Liver (tissue), 9 donors: ENCODE results near the gene TGFB1I1. TPM values are rescaled to one million over a fixed set of nuclear protein-coding genes. Genes with fewer than 3 reads are reported as not detected.
"Not testable (repeated sequence)": the region's sequence is repeated elsewhere in the genome, so short reads cannot be mapped to it uniquely, and the experiment has no call there.

Experiments used
- DNase-seq: peaks from one replicate; pipeline ENCODE4 v3.0.0-alpha.2; 2017; ENCODE audit warnings: low spot score
- H3K27ac ChIP-seq, 2 donors: one replicate each; pipeline ENCODE4 v1.7.0; 2013; ENCODE audit warnings: inconsistent platforms in 2 of 2, low read length in 2 of 2, control low read depth in 1 of 2, low read depth in 1 of 2, mild to moderate bottlenecking in 1 of 2
- H3K27me3 ChIP-seq, 4 donors: one replicate each; pipeline versions ENCODE4 v1.6.1 to v1.7.0; 2013; ENCODE audit warnings: low read length in 3 of 4, inconsistent platforms in 1 of 4, mild to moderate bottlenecking in 1 of 4, moderate library complexity in 1 of 4; ENCODE audit not compliant: control insufficient read depth in 4 of 4, insufficient read depth in 4 of 4
- H3K36me3 ChIP-seq, 4 donors: one replicate each; pipeline versions ENCODE4 v1.6.1 to v1.7.0; 2013; ENCODE audit warnings: low read length in 3 of 4, mild to moderate bottlenecking in 3 of 4, low read depth in 1 of 4, moderate library complexity in 1 of 4; ENCODE audit not compliant: control insufficient read depth in 4 of 4, insufficient read depth in 3 of 4
- H3K4me1 ChIP-seq, 4 donors: one replicate each; pipeline versions ENCODE4 v1.6.1 to v1.7.0; 2013; ENCODE audit warnings: low read length in 3 of 4, mild to moderate bottlenecking in 3 of 4, moderate library complexity in 1 of 4; ENCODE audit not compliant: control insufficient read depth in 4 of 4, insufficient read depth in 4 of 4
- H3K4me3 ChIP-seq, 3 donors: one replicate each; pipeline versions ENCODE4 v1.6.1 to v1.7.0; 2013; ENCODE audit warnings: low read length in 3 of 3, control low read depth in 1 of 3, low read depth in 1 of 3, mild to moderate bottlenecking in 1 of 3
- H3K9ac ChIP-seq, 2 donors: one replicate each; pipeline ENCODE4 v1.7.0; 2013; ENCODE audit warnings: low read length in 2 of 2, mild to moderate bottlenecking in 2 of 2, moderate library complexity in 2 of 2, control low read depth in 1 of 2, low read depth in 1 of 2
- H3K9me3 ChIP-seq, 4 donors: one replicate each; pipeline versions ENCODE4 v1.6.1 to v1.7.0; 2013; ENCODE audit warnings: low read length in 3 of 4; ENCODE audit not compliant: control insufficient read depth in 4 of 4
- ATF3 ChIP-seq: IDR thresholded peaks from 2 replicates; pipeline ENCODE4 v1.6.1; 2016; ENCODE audit warnings: antibody characterized with exemption
- CTCF ChIP-seq: fragments of 150-350 bp; IDR thresholded peaks from 2 replicates; pipeline ENCODE4 v1.5.1; 2017; ENCODE audit warnings: improper control_type of control experiment, low read depth, low read length; ENCODE audit not compliant: missing input control
- FOXA2 ChIP-seq: IDR thresholded peaks from 2 replicates; pipeline ENCODE4 v1.6.1; 2016; ENCODE audit warnings: antibody characterized with exemption
- GABPA ChIP-seq, 2 donors: IDR thresholded peaks in 1 of 2; conservative IDR thresholded peaks in 1 of 2; 2 replicates each; pipeline ENCODE4 v1.6.1; 2016; ENCODE audit warnings: antibody characterized with exemption in 2 of 2, mild to moderate bottlenecking in 1 of 2, moderate library complexity in 1 of 2
- HNF4A ChIP-seq, 2 donors: conservative IDR thresholded peaks; 2 replicates each; pipeline ENCODE4 v1.6.1; 2016; ENCODE audit warnings: antibody characterized with exemption in 2 of 2, mild to moderate bottlenecking in 2 of 2
- HNF4G ChIP-seq: IDR thresholded peaks from 2 replicates; pipeline ENCODE4 v1.6.1; 2016; ENCODE audit warnings: antibody characterized with exemption
- JUND ChIP-seq, 2 donors: IDR thresholded peaks; 2 replicates each; pipeline ENCODE4 v1.6.1; 2016; ENCODE audit warnings: antibody characterized with exemption in 2 of 2
- MAX ChIP-seq: IDR thresholded peaks from 2 replicates; pipeline ENCODE4 v1.6.1; 2016; ENCODE audit warnings: antibody characterized with exemption
- RAD21 ChIP-seq, 2 donors: IDR thresholded peaks; 2 replicates each; pipeline ENCODE4 v1.6.1; 2016; ENCODE audit warnings: antibody characterized with exemption in 2 of 2, mild to moderate bottlenecking in 2 of 2
- RXRA ChIP-seq, 2 donors: IDR thresholded peaks; 2 replicates each; pipeline ENCODE4 v1.6.1; 2017 to 2018; ENCODE audit warnings: antibody characterized with exemption in 2 of 2, mild to moderate bottlenecking in 1 of 2
- SP1 ChIP-seq: IDR thresholded peaks from 2 replicates; pipeline ENCODE4 v1.6.1; 2018; ENCODE audit warnings: antibody characterized with exemption, mild to moderate bottlenecking
- TAF1 ChIP-seq: conservative IDR thresholded peaks from 2 replicates; pipeline ENCODE4 v1.6.1; 2016; ENCODE audit warnings: antibody characterized with exemption, mild to moderate bottlenecking
- ZBTB33 ChIP-seq: IDR thresholded peaks from 2 replicates; pipeline ENCODE4 v1.6.1; 2016; ENCODE audit warnings: antibody characterized with exemption
- WGBS: extraction: QIAGEN DNeasy Blood & Tissue Kit; methylation state at CpG from one replicate; pipeline ENCODE4 v1.1.7; 2013; 5-methylcytosine and 5-hydroxymethylcytosine counted together
- polyA plus RNA-seq, 2 donors: library from polyadenylated mRNA; stranded (reverse) in 1 of 2; unstranded in 1 of 2; fragments of 200-250 nt in 1 of 2; fragments of >200 nt in 1 of 2; fragmentation: Nextera tagmentation in 1 of 2; extraction: Ambion mirVana in 1 of 2; gene quantifications; one replicate each; pipeline versions ENCODE4 v1.2.1 to v1.2.3, GENCODE V29; 2013 to 2015
- total RNA-seq, 2 donors: library from RNA; depleted of rRNA; stranded (reverse); fragments of >200 nt; gene quantifications; one replicate each; pipeline ENCODE4 v1.2.3, GENCODE V29; 2014
- donor health status: healthy.
- donor health status: healthy.
- donor health status: healthy.
- donor health status: healthy.
- donor health status: healthy.

The TGFB1I1 gene
- total and polyA plus RNA-seq, 4 donors: 4.2 to 8.3 (median 5.8) TPM

GRCh38 chr16:31501966-31502348 is 30.0 kb downstream of the TGFB1I1 start:
- Histone ChIP-seq H3K4me1 (peaks cover 12 to 61% (median 51%) of the 10 kb centered on the region in 4 donors), H3K27me3 (no peaks in the 10 kb centered on the region), H3K27ac (peak overlapping the region; percentile 58 to 77), H3K9me3 (no peaks in the 10 kb centered on the region), H3K4me3 (no peak overlapping the region), H3K9ac (no peak overlapping the region), H3K36me3 (peaks cover 1 to 27% (median 17%) of the 10 kb centered on the region in 4 donors)
- 33% methylated on average over 4 of the region's 4 CpGs for WGBS
- DNase-seq: no peak
- TF ChIP-seq RAD21 (IDR thresholded peaks at IDR 0.05) (no peak), FOXA2 (no peak), ZBTB33 (no peak), MAX (no peak), HNF4G (no peak), HNF4A (conservative IDR thresholded peaks at IDR 0.05) (peak; percentile 7 to 13), SP1 (peak; percentile 28), TAF1 (no peak), CTCF (no peak), GABPA (IDR thresholded peaks at IDR 0.05 in 1 of 2, conservative IDR thresholded peaks at IDR 0.05 in 1 of 2) (no peak), ATF3 (no peak), RXRA (IDR thresholded peaks at IDR 0.05) (peak; percentile 2 to 73), JUND (IDR thresholded peaks at IDR 0.05) (peak in 1 of 2 donors; percentile 4)

GRCh38 chr16:31502981-31503380 is 31.0 kb downstream of the TGFB1I1 start:
- H3K36me3 ChIP-seq: peaks cover 1 to 18% (median 12%) of the 10 kb centered on the region in 4 donors
- TF ChIP-seq SP1: no peak
- TF ChIP-seq ZBTB33: no peak
- no peak for TF ChIP-seq TAF1
- H3K9ac ChIP-seq: no peak overlapping the region
- DNase-seq: no peak
- peaks cover 12 to 69% (median 59%) of the 10 kb centered on the region in 4 donors for H3K4me1 ChIP-seq
- no peak overlapping the region for H3K4me3 ChIP-seq
- no peaks in the 10 kb centered on the region for H3K9me3 ChIP-seq
- no peak overlapping the region for H3K27ac ChIP-seq
- no peaks in the 10 kb centered on the region for H3K27me3 ChIP-seq

- Histone ChIP-seq H3K36me3 (peaks cover 0 to 13% (median 6%) of the 10 kb centered on the region in 4 donors), H3K4me1 (peaks cover 12 to 69% (median 59%) of the 10 kb centered on the region in 4 donors)
- not testable (repeated sequence) for H3K9ac ChIP-seq, H3K4me3 ChIP-seq, DNase-seq, H3K27me3 ChIP-seq, H3K9me3 ChIP-seq, H3K27ac ChIP-seq
- 90% methylated on average over 8 of the region's 8 CpGs for WGBS
Measured at GRCh38 chr16:31503555-31503954, 31.6 kb downstream of the TGFB1I1 start.
